HG02798 (cell line): ENCODE results near the gene MMP21.
A peak's percentile ranks its signal among the peaks of the same experiment; 100 is the strongest.

Experiments
- ATAC-seq: cut with Tn5 transposase; IDR thresholded peaks from one replicate; pipeline ENCODE4 v1.9.1; 2021; ENCODE audit warnings: mild to moderate bottlenecking; ENCODE audit not compliant: unreplicated experiment, poor library complexity

The MMP21 gene

GRCh38 chr10:125775491-125776106 is at the start of gene MMP21:
MMP21 (minus strand) TSS chr10:125775821; CDS start chr10:125775821, 0 bp downstream.
- no peak for ATAC-seq

- ATAC-seq: no peak
These were observed 49.1 kb upstream of the MMP21 start for GRCh38 chr10:125824736-125825135.

- ATAC-seq: no peak
These were observed 48.1 kb upstream of the MMP21 start for GRCh38 chr10:125823663-125824251.

- ATAC-seq: peak; percentile 86
These were observed 47.4 kb upstream of the MMP21 start, which contains the start of the genes BCCIP and UROS for GRCh38 chr10:125822878-125823662. BCCIP (plus strand) TSS chr10:125823546; CDS start chr10:125823558, 12 bp downstream. UROS (minus strand) TSS chr10:125823258; CDS start chr10:125816499, 6,759 bp downstream.

GRCh38 chr10:125820701-125821100 is 45.1 kb upstream of the MMP21 start:
- peak; percentile 54 for ATAC-seq

- ATAC-seq: no peak
These were observed 41.8 kb upstream of the MMP21 start for GRCh38 chr10:125817337-125817946.

- no peak for ATAC-seq
These were observed 40.9 kb upstream of the MMP21 start for GRCh38 chr10:125816548-125816947.

GRCh38 chr10:125815764-125816163 is 40.1 kb upstream of the MMP21 start:
- no peak for ATAC-seq

GRCh38 chr10:125812128-125812750 is 36.6 kb upstream of the MMP21 start:
- no peak for ATAC-seq

- no peak for ATAC-seq
These were observed 35.6 kb upstream of the MMP21 start for GRCh38 chr10:125811251-125811650.

- no peak for ATAC-seq
These were observed 32.4 kb upstream of the MMP21 start for GRCh38 chr10:125808047-125808446.

GRCh38 chr10:125802739-125803138 is 27.1 kb upstream of the MMP21 start:
- no peak for ATAC-seq

- no peak for ATAC-seq
These were observed 26.5 kb upstream of the MMP21 start for GRCh38 chr10:125802131-125802530.

GRCh38 chr10:125801574-125801973 is 26.0 kb upstream of the MMP21 start:
- ATAC-seq: no peak

GRCh38 chr10:125799451-125800182 is 24.0 kb upstream of the MMP21 start:
- ATAC-seq: no peak

GRCh38 chr10:125797994-125798662 is 22.5 kb upstream of the MMP21 start:
- ATAC-seq: no peak

- ATAC-seq: no peak
These were observed 21.8 kb upstream of the MMP21 start for GRCh38 chr10:125797424-125797823.

- ATAC-seq: no peak
These were observed 20.1 kb upstream of the MMP21 start for GRCh38 chr10:125795637-125796190.

- ATAC-seq: no peak
These were observed 19.5 kb upstream of the MMP21 start for GRCh38 chr10:125795128-125795527.
